Ovary (tissue), 3 donors: ENCODE measurements around the gene NOTCH1.

Source experiments
- CTCF ChIP-seq, 3 donors: fragments of 450-650 bp in 2 of 3; fragments of 200-600 bp in 1 of 3; IDR thresholded peaks; one replicate each; pipeline versions ENCODE4 v1.5.1 to v1.8.0; 2016 to 2022; ENCODE audit warnings: antibody characterized with exemption in 3 of 3, mild to moderate bottlenecking in 1 of 3
- POLR2A ChIP-seq: fragments of 450-650 bp; IDR thresholded peaks from one replicate; pipeline ENCODE4 v1.6.1; 2017; ENCODE audit warnings: antibody characterized with exemption, mild to moderate bottlenecking, moderate library complexity
- donor health status: DM: no; HTN: no; CAD: no.

GRCh38 chr9:136455043-136456002, 90.5 kb downstream of the NOTCH1 start:
- no peak for TF ChIP-seq CTCF (IDR thresholded peaks at IDR 0.05)
- TF ChIP-seq POLR2A = no peak
